ENCODE measurements around the gene FCGR3A.
"Not testable (repeated sequence)": the region's sequence is repeated elsewhere in the genome, so short reads cannot be mapped to it uniquely, and the experiment has no call there.

The FCGR3A gene

GRCh38 chr1:161529463-161530104 lies 20.0 kb downstream of the FCGR3A start:
- DNase-seq: peak in 1 of 5 experiments; percentile 63

- not testable (repeated sequence) for DNase-seq
Measured at GRCh38 chr1:161528550-161528949, 21.1 kb downstream of the FCGR3A start.

GRCh38 chr1:161525918-161526317 lies 23.7 kb downstream of the FCGR3A start:
- not testable (repeated sequence) for DNase-seq

- DNase-seq: not testable (repeated sequence)
Measured at GRCh38 chr1:161525321-161525720, 24.3 kb downstream of the FCGR3A start.

GRCh38 chr1:161524742-161525291 lies 24.8 kb downstream of the FCGR3A start:
- DNase-seq: not testable (repeated sequence)

GRCh38 chr1:161523817-161524741 lies 25.5 kb downstream of the FCGR3A start, which contains the start of gene HSPA6:
Gene HSPA6 (plus strand): TSS chr1:161524540. CDS start chr1:161524659, 119 bp downstream.
- peak; percentile 17 to 76 (median 56) for DNase-seq

GRCh38 chr1:161523041-161523816 lies 26.4 kb downstream of the FCGR3A start:
- not testable (repeated sequence) for DNase-seq

- DNase-seq: not testable (repeated sequence)
Measured at GRCh38 chr1:161513953-161514352, 35.7 kb downstream of the FCGR3A start.

- not testable (repeated sequence) for DNase-seq
Measured at GRCh38 chr1:161513448-161513780, 36.2 kb downstream of the FCGR3A start.

GRCh38 chr1:161512636-161513447 lies 36.8 kb downstream of the FCGR3A start:
- DNase-seq: not testable (repeated sequence)

GRCh38 chr1:161511756-161512060 lies 37.9 kb downstream of the FCGR3A start:
- DNase-seq: no peak

GRCh38 chr1:161511018-161511755 lies 38.4 kb downstream of the FCGR3A start:
- no peak for DNase-seq

- DNase-seq: peak in 1 of 5 experiments; percentile 37
Measured at GRCh38 chr1:161510477-161510876, 39.1 kb downstream of the FCGR3A start.

GRCh38 chr1:161506336-161507223 lies 43.0 kb downstream of the FCGR3A start:
- DNase-seq: no peak

- DNase-seq: no peak
Measured at GRCh38 chr1:161505686-161506085, 43.9 kb downstream of the FCGR3A start.

GRCh38 chr1:161503394-161503748 lies 46.2 kb downstream of the FCGR3A start:
- DNase-seq: no peak

- DNase-seq: no peak
Measured at GRCh38 chr1:161502641-161503393, 46.8 kb downstream of the FCGR3A start.

- DNase-seq: no peak
Measured at GRCh38 chr1:161502181-161502580, 47.4 kb downstream of the FCGR3A start.

GRCh38 chr1:161501234-161501633 lies 48.4 kb downstream of the FCGR3A start:
- no peak for DNase-seq
